ENCODE data around the gene ETFA. TPM values are rescaled to one million over a fixed set of nuclear protein-coding genes. Genes with fewer than 3 reads are reported as not detected.

The ETFA gene
- total and polyA plus RNA-seq, 2 of the 8 experiments (the other 6 are each of a cell fraction or from before 2014, with no cell fraction given) = 60.9 to 90.0 TPM

- TF ChIP-seq CHD7 (IDR thresholded peaks at IDR 0.05; ENCODE audit: insufficient replicate concordance, low read length) (no peak), E2F6 (IDR thresholded peaks at IDR 0.05) (no peak), POU5F1 (IDR thresholded peaks at IDR 0.05; ENCODE audit: low read depth, low read length) (no peak), CEBPB (IDR thresholded peaks at IDR 0.05; ENCODE audit: low read depth, low read length) (no peak), TEAD4 (IDR thresholded peaks at IDR 0.05; ENCODE audit: low read depth, low read length) (no peak), TBP (IDR thresholded peaks at IDR 0.05; ENCODE audit: low read depth, low read length) (no peak), EZH2 (IDR thresholded peaks at IDR 0.05; ENCODE audit: low read depth, low read length, severe bottlenecking) (no peak), SIN3A (conservative IDR thresholded peaks at IDR 0.05 in 1 of 2, IDR thresholded peaks at IDR 0.05 in 1 of 2; ENCODE audit: low read depth in 1 of 2, low read length in 2 of 2) (no peak)
- TF ChIP-seq, protein P1, sequence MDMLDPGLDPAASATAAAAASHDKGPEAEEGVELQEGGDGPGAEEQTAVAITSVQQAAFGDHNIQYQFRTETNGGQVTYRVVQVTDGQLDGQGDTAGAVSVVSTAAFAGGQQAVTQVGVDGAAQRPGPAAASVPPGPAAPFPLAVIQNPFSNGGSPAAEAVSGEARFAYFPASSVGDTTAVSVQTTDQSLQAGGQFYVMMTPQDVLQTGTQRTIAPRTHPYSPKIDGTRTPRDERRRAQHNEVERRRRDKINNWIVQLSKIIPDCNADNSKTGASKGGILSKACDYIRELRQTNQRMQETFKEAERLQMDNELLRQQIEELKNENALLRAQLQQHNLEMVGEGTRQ (IDR thresholded peaks at IDR 0.05; ENCODE audit: low read length) = no peak
Observed at GRCh38 chr15:76221085-76221767, 90.0 kb downstream of the ETFA start (continued).

Measured in H1 (cell line).